ENCODE measurements around the gene SQSTM1. TPM values are rescaled to one million over a fixed set of nuclear protein-coding genes. Genes with fewer than 3 reads are reported as not detected.
A peak's percentile ranks its signal among the peaks of the same experiment; 100 is the strongest.

SQSTM1 gene
- total and polyA plus RNA-seq, 2 of the 8 experiments (the other 6 are each of a cell fraction or from before 2014, with no cell fraction given): 78.6 to 110 TPM

GRCh38 chr5:179828756-179829421 is 8.2 kb downstream of the SQSTM1 start:
- Histone ChIP-seq H3K4ac (replicated peaks; ENCODE audit: insufficient read length, low read depth, low read length) (no peak overlapping the region), H3K23me2 (ENCODE audit: low read depth, low read length) (no peaks in the 10 kb centered on the region), H3K4me1 (replicated peaks in 1 of 4; ENCODE audit: control insufficient read depth in 3 of 4, insufficient read depth in 4 of 4, low read length in 3 of 4) (peaks cover 0 to 3% (median 1%) of the 10 kb centered on the region in 4 experiments; a peak in 4 of 7 replicates), H4K5ac (ENCODE audit: insufficient read length, low read depth, low read length) (no peak overlapping the region), H2AK5ac (ENCODE audit: low read depth, low read length) (no peak overlapping the region), H2BK12ac (ENCODE audit: low read depth, low read length) (peak overlapping the region; percentile 39; the same call in 1 of the 2 replicates), H2AFZ (ENCODE audit: low read length) (no peak overlapping the region), H3K79me2 (ENCODE audit: control insufficient read depth in 1 of 2, insufficient read depth in 2 of 2, low read length in 2 of 2) (peaks cover 0 to 3% of the 10 kb centered on the region in 2 experiments; a peak in 1 of 4 replicates), H4K20me1 (replicated peaks in 1 of 2; ENCODE audit: control insufficient read depth in 1 of 2, insufficient read depth in 2 of 2, low read length in 2 of 2) (peaks cover 0 to 13% of the 10 kb centered on the region in 2 experiments), H3K9me3 (ENCODE audit: insufficient read depth in 2 of 2, low read depth in 1 of 2, low read length in 1 of 2) (no peaks in the 10 kb centered on the region), H3K36me3 (ENCODE audit: control insufficient read depth in 2 of 4, insufficient read depth in 4 of 4, low read length in 3 of 4) (peaks cover 29 to 83% (median 64%) of the 10 kb centered on the region in 4 experiments), H4K91ac (replicated peaks; ENCODE audit: insufficient read length, low read length) (no peak overlapping the region), H3K79me1 (ENCODE audit: low read depth, low read length) (no peaks in the 10 kb centered on the region; the same call in 1 of the 2 replicates), H3K9ac (replicated peaks in 1 of 4; ENCODE audit: extremely low read depth in 1 of 4, low read depth in 3 of 4, low read length in 3 of 4) (no peak overlapping the region), H4K8ac (ENCODE audit: extremely low read depth, insufficient read depth, low read length) (no peak overlapping the region), H3K56ac (replicated peaks; ENCODE audit: insufficient read length, low read depth, low read length) (no peak overlapping the region), H2BK120ac (replicated peaks; ENCODE audit: low read depth, low read length) (no peak overlapping the region), H2BK5ac (ENCODE audit: low read depth, low read length) (0 out of 2 replicates have a peak overlapping the region, but pooled peaks have one; percentile 44), H3K4me2 (ENCODE audit: insufficient read depth in 1 of 2, low read depth in 2 of 2, low read length in 2 of 2) (0 out of 4 replicates have a peak overlapping the region, but pooled peaks of 1 of the 2 experiments have one; percentile 25), H2BK15ac (ENCODE audit: low read length) (no peak overlapping the region), H3K4me3 (ENCODE audit: extremely low read depth in 1 of 4, insufficient read depth in 2 of 4, low read depth in 3 of 4, low read length in 4 of 4) (no peak overlapping the region), H3K14ac (ENCODE audit: insufficient read length) (no peak overlapping the region), H3K18ac (ENCODE audit: extremely low read depth, low read length) (no peak overlapping the region; the same call in 1 of the 2 replicates), H3K27ac (ENCODE audit: low read depth, low read length) (no peak overlapping the region), H3K27me3 (replicated peaks in 1 of 4; ENCODE audit: control insufficient read depth in 3 of 4, extremely low read depth in 1 of 4, insufficient read depth in 3 of 4, low read length in 3 of 4) (no peaks in the 10 kb centered on the region), H2BK20ac (ENCODE audit: low read length) (0 out of 2 replicates have a peak overlapping the region, but pooled peaks have one; percentile 86), H3K23ac (ENCODE audit: insufficient read length) (no peak overlapping the region)
- ChIA-PET POLR2A (ENCODE audit: partially characterized antibody) (interaction anchor here (0.8 to 5.7 kb wide), 5 partner anchors 8 to 35 kb away, joined by 3 to 47 read pairs (median 4); partner anchors contain the start of gene SQSTM1), CTCF (ENCODE audit: partially characterized antibody) (interaction anchor here (1.2 to 2.7 kb wide), 2 partner anchors 27 to 68 kb away, joined by 3 to 11 read pairs; no protein-coding TSS in a partner anchor)
- DNase-seq (ENCODE audit: low read depth in 1 of 2, low spot score in 2 of 2) (no peak), FAIRE-seq (no peak)
- TF ChIP-seq POLR2A (IDR thresholded peaks at IDR 0.05; ENCODE audit: control extremely low read depth in 1 of 2, low read depth in 2 of 2, low read length in 2 of 2): peak in 1 of 2 experiments; percentile 53; a peak in 2 of 3 replicates
- TF ChIP-seq, protein P1, sequence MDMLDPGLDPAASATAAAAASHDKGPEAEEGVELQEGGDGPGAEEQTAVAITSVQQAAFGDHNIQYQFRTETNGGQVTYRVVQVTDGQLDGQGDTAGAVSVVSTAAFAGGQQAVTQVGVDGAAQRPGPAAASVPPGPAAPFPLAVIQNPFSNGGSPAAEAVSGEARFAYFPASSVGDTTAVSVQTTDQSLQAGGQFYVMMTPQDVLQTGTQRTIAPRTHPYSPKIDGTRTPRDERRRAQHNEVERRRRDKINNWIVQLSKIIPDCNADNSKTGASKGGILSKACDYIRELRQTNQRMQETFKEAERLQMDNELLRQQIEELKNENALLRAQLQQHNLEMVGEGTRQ (IDR thresholded peaks at IDR 0.05; ENCODE audit: low read length): 0 out of 2 replicates have a peak, but pooled peaks have one; percentile 5
- TF ChIP-seq GABPA (IDR thresholded peaks at IDR 0.05; ENCODE audit: borderline replicate concordance, insufficient read depth, low read length): no peak
- TF ChIP-seq, protein P2, sequence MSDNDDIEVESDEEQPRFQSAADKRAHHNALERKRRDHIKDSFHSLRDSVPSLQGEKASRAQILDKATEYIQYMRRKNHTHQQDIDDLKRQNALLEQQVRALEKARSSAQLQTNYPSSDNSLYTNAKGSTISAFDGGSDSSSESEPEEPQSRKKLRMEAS (IDR thresholded peaks at IDR 0.05): peak; percentile 11; the same call in 1 of the 2 replicates
- no peak for TF ChIP-seq CEBPB (IDR thresholded peaks at IDR 0.05; ENCODE audit: low read depth, low read length)
- 72% methylated on average over 3 of the region's 3 CpGs; no CpG with 5 or more reads in 1 of the 2 experiments for WGBS, 2 experiments (ENCODE audit: extremely low coverage in 1 of 2, insufficient coverage in 1 of 2, insufficient read length in 1 of 2, insufficient replicate concordance in 2 of 2, low coverage in 1 of 2, low lambda C conversion rate in 2 of 2, missing lambda C conversion rate in 1 of 2)

Data from H1 (cell line).